Activated CD4-positive, alpha-beta T cell treated with anti-CD3 and anti-CD28 coated beads for 36 hours (primary cell): ENCODE data around the gene FAM3B. TPM values are rescaled to one million over a fixed set of nuclear protein-coding genes. Genes with fewer than 3 reads are reported as not detected.
A peak's percentile ranks its signal among the peaks of the same experiment; 100 is the strongest.

Source experiments
- ATAC-seq: fragments of 200-7000 bp; cut with Tn5 transposase; one replicate; pipeline ENCODE4 v1.10.0; 2021; ENCODE audit warnings: mild to moderate bottlenecking, moderate library complexity
- CTCF ChIA-PET: fragments of 350-600 bp; sonication (Branson Sonifier 250); formaldehyde crosslinking; loops from one replicate; lab custom pipeline; 2021; ENCODE audit warnings: antibody characterized with exemption; lab: Charles Lee
- POLR2A ChIA-PET: fragments of 350-600 bp; sonication (Branson Sonifier 250); formaldehyde crosslinking; loops from one replicate; lab custom pipeline; 2021; ENCODE audit warnings: antibody characterized with exemption, inconsistent platforms; lab: Charles Lee
- DNase-seq: peaks from one replicate; pipeline ENCODE4 v3.0.0-alpha.2; 2020
- H3K27ac Mint-ChIP-seq: one replicate; pipeline ENCODE4 v1.8.0; 2021; ENCODE audit warnings: mixed read lengths
- H3K27me3 Mint-ChIP-seq: one replicate; pipeline ENCODE4 v1.8.0; 2021; ENCODE audit warnings: mixed read lengths
- H3K36me3 Mint-ChIP-seq: one replicate; pipeline ENCODE4 v1.8.0; 2021; ENCODE audit warnings: low read depth, mixed read lengths
- H3K4me1 Mint-ChIP-seq: one replicate; pipeline ENCODE4 v1.8.0; 2021; ENCODE audit warnings: mixed read lengths
- H3K4me3 Mint-ChIP-seq: one replicate; pipeline ENCODE4 v1.8.0; 2021; ENCODE audit warnings: mild to moderate bottlenecking, moderate library complexity, mixed read lengths
- H3K9me3 Mint-ChIP-seq: one replicate; pipeline ENCODE4 v1.8.0; 2021; ENCODE audit warnings: low read depth, mixed read lengths
- intact Hi-C, 2 experiments: fragments of 100-400 bp; cut with DNase I in 1 of 2; cut with micrococcal nuclease in 1 of 2; formaldehyde crosslinking; loops; one replicate each; pipeline versions ENCODE4 v1.14.2 to v1.15.1; 2022 to 2024; cut with DNase I, micrococcal nuclease
- total RNA-seq, 2 experiments: library from RNA; stranded (reverse); gene quantifications; one replicate each; pipeline ENCODE4 v1.2.3, GENCODE V29; 2021

The FAM3B gene
- total RNA-seq, 2 experiments from 2014 or later: not detected

DNA sequence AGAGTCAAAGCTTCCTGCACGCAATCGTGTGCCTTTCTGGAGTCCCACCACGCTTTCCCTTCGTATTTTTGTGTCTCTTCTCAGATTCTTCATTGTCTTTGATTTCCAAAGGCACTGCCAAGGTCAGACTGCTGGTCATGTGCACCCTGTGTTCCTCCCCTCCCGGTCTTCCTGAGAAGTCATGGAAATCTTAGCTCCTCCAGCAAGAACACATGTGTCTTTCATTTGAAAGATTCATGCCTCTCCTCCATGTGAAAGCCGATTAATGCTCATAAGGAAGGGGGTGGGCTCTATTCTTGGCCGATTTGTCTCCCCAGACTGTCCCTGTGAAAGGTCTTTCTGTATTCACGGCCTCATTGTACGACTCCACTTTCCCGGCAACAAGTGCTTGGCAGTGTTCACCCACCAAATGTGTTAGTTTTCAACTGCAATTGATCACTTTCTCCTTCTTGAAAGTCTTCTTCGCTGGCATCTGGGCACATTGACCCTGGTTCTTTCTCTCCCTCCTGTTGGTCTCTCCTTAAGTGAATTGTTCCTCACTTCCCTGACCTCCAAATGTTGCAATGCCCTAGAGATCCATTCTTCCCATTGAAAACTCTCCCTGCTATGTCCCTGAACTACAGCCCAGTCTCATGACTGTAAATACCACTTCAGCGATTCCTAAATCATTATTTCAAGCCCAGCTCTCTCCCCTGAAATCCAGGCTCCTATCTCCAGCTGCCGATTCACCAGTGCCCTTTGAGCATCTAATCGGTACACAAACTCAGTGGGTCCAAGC lies 70.6 kb downstream of the FAM3B start:
- Mint-ChIP-seq H3K27ac (no peak overlapping the region), H3K27me3 (no peaks in the 10 kb centered on the region), H3K4me1 (no peaks in the 10 kb centered on the region), H3K36me3 (peaks cover 9% of the 10 kb centered on the region), H3K9me3 (no peaks in the 10 kb centered on the region), H3K4me3 (no peak overlapping the region)
- intact Hi-C loops: no loop called here
- ATAC-seq (no peak), DNase-seq (no peak)
- ChIA-PET POLR2A (no interaction called here), CTCF (no interaction called here)

DNA sequence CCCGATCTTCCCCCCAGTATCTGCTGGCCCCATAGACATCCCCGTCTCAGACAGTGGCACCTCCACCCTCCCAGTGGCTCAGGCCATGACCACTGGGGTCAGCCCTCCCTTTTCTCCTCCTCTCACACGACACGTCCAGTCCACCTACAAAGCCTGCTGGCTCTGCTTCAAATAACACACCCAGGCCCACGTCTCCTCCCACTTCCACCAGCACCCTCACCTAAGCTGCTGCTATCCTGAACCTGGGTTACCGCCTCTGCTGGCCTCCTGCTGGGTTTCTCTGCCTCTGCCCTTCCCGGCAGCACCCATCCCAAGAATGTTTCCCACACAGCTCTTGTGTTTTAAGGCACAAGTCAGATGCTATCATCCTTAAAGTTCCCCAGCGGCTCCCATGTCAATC lies 71.2 kb downstream of the FAM3B start:
- no peaks in the 10 kb centered on the region for H3K4me1 Mint-ChIP-seq
- no peaks in the 10 kb centered on the region for H3K9me3 Mint-ChIP-seq
- no peak overlapping the region for H3K27ac Mint-ChIP-seq
- no peaks in the 10 kb centered on the region for H3K27me3 Mint-ChIP-seq
- ChIA-PET CTCF (no interaction called here), POLR2A (no interaction called here)
- ATAC-seq: no peak
- intact Hi-C loops: no loop called here
- H3K4me3 Mint-ChIP-seq: no peak overlapping the region
- DNase-seq: no peak
- peaks cover 8% of the 10 kb centered on the region for H3K36me3 Mint-ChIP-seq

DNA sequence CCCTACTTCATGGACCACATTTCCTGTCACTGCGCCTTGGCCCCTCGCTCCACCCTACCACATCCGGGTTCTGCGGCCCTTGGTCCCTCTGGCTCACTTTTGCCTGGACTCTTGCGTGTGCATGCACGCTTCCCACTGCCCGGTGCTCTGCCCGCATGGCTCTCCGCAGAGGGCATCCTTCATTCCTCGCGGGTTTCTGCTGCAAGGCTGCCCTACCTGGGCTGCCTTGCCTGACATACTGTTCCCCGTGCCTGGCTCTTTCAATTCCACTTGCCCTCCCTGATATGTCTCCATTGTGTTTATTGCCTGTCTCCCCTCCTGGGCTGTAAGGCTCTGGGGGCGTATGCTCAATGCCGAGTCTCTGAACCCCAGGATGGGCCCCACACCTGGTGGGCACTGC lies 71.7 kb downstream of the FAM3B start:
- intact Hi-C loops: no loop called here

DNA sequence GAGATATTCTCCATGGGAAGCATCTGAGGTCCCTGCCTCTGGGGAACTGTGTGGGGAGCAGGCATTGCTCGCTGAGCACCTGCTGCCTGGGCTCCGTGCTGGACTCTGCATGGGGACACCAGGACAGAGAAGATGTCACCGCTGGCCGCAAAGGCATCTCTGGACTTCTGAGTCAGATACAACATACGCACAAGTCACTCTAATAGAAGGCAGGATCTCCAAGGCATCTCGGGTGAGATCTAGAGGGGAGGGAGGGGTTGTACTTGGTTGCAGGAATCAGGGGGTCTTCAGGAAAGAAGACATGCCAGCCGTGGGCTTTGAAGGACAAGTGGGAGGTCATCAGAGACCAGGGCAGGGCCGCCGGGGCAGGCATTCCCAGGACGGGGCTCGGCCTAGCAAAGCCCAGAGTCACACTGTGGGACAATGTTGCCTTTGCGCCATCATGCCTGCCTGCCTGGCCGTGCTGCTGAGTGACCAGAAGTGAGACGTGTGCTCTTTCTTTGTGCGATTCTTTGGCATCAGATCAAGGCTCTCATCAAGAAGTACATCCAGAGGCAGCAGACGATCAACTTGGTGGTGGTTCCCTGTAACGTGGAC lies 73.5 kb downstream of the FAM3B start:
- DNase-seq: no peak
- H3K27ac Mint-ChIP-seq: no peak overlapping the region
- H3K4me1 Mint-ChIP-seq: no peaks in the 10 kb centered on the region
- CTCF ChIA-PET: no interaction called here
- no peak overlapping the region for H3K4me3 Mint-ChIP-seq
- POLR2A ChIA-PET: no interaction called here
- no peak for ATAC-seq
- intact Hi-C loops: no loop called here
- H3K36me3 Mint-ChIP-seq: peaks cover 7% of the 10 kb centered on the region
- no peaks in the 10 kb centered on the region for H3K27me3 Mint-ChIP-seq
- H3K9me3 Mint-ChIP-seq: no peaks in the 10 kb centered on the region

More for the DNA sequence above, 71.7 kb downstream of the FAM3B start:
- ChIA-PET CTCF (no interaction called here), POLR2A (no interaction called here)
- peaks cover 7% of the 10 kb centered on the region for H3K36me3 Mint-ChIP-seq
- H3K4me3 Mint-ChIP-seq: no peak overlapping the region
- no peak overlapping the region for H3K27ac Mint-ChIP-seq
- ATAC-seq (no peak), DNase-seq (no peak)
- no peaks in the 10 kb centered on the region for H3K9me3 Mint-ChIP-seq
- H3K27me3 Mint-ChIP-seq: no peaks in the 10 kb centered on the region
- H3K4me1 Mint-ChIP-seq: no peaks in the 10 kb centered on the region

DNA sequence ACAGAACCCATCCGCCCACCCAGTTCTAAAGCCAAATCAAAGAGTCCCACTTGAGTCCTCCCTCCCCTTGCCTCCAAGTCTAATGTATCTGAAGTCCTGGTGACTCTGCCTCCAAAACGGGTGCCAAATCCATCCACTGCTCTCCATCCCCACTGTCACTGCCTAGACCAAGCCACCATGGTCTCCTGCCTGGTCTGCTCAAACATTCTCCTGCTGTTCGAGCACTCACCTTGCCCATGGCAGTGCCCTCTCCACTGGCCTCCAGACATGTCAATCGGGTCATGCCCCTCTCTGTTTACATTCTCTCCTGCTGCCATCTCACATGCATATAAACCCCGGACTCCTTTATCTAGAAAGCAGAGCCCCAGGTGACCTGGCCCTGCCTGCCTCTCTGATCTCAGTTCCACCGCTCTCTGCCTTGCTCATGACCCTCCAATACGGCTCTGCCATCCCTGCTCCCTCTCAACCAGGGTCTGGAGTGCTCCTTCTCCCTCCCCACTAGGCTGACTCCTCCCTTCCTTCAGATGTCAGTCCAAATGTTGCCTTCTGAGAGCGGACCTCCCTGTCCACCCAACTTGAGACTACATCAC lies 77.4 kb downstream of the FAM3B start:
- POLR2A ChIA-PET: no interaction called here
- Mint-ChIP-seq H3K27ac (peak overlapping the region; percentile 20), H3K4me3 (no peak overlapping the region), H3K27me3 (no peaks in the 10 kb centered on the region), H3K9me3 (no peaks in the 10 kb centered on the region), H3K4me1 (no peaks in the 10 kb centered on the region), H3K36me3 (peaks cover 13% of the 10 kb centered on the region)
- CTCF ChIA-PET: no interaction called here
- no peak for ATAC-seq
- intact Hi-C loops: no loop called here
- no peak for DNase-seq

DNA sequence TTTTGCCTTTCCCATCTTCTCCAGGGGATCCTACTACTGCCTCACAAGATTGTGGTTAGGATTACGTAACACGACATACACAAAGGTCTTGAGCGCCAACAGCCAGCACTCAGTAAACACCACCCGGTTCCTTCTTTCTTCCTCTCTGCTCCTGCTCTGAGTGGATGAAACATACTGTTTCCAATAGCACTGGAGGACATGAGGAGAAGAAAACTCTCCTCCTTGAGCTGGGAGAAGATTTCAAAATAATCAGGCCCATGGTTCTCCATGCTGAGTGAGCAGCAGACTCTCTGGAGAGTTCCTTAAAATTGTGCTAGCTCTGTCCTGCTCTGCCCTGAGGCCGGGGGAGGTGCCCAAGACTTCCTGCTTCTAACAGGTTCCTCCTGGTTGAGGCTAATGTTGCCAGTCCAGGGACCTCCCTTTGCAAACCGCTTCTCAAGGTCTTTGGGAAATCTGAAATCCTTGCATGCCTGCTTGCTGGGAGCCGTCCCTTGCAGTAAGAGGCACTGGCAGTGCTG lies 80.0 kb downstream of the FAM3B start:
- ATAC-seq (no peak), DNase-seq (no peak)
- intact Hi-C loops: no loop called here
- Mint-ChIP-seq H3K9me3 (no peaks in the 10 kb centered on the region), H3K36me3 (peaks cover 28% of the 10 kb centered on the region), H3K4me3 (no peak overlapping the region), H3K27me3 (no peaks in the 10 kb centered on the region), H3K27ac (no peak overlapping the region), H3K4me1 (no peaks in the 10 kb centered on the region)
- CTCF ChIA-PET: no interaction called here
- POLR2A ChIA-PET: no interaction called here

DNA sequence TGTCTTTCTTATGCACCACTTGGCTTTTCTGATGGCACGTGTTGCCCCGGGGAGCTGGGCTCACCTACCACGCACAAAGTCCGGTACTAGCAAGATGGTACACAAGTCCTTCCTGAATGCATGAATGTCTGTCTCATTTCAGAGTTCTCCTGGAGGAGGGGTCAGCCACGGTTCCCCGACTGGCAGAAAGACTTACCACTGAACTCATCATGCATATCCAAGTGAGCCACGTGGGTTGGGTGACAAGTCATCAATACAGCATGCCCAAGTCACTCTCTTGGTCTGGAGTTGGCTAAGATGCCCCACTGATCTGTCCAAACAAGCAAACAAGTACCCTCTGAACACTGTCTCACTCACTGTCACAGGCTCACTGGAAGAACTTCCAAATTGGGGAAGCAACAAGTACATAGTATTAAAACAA lies 80.9 kb downstream of the FAM3B start:
- no peaks in the 10 kb centered on the region for H3K27me3 Mint-ChIP-seq
- peaks cover 31% of the 10 kb centered on the region for H3K36me3 Mint-ChIP-seq
- intact Hi-C loops: no loop called here
- H3K4me3 Mint-ChIP-seq: no peak overlapping the region
- DNase-seq (no peak), ATAC-seq (no peak)
- H3K27ac Mint-ChIP-seq: no peak overlapping the region
- ChIA-PET CTCF (no interaction called here), POLR2A (no interaction called here)
- H3K4me1 Mint-ChIP-seq: no peaks in the 10 kb centered on the region
- no peaks in the 10 kb centered on the region for H3K9me3 Mint-ChIP-seq

DNA sequence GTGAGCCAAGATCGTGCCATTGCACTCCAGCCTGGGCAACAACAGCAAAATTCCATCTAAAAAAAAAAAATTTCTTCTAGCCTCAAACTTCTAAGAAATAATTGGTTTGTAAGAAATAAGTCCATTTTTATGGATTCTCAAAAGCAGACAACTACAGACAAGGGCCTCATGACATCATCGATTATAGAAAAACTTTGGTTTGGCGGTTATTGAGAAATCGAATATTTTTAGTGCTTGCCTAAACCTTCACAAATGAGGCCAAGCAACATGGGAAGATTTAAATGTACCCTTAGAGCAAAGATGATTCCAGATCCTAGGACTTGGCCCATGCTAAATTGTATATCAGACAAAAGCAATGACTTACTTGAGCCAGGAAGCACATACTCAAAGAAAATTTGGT lies 81.7 kb downstream of the FAM3B start:
- ChIA-PET POLR2A (no interaction called here), CTCF (no interaction called here)
- peaks cover 37% of the 10 kb centered on the region for H3K36me3 Mint-ChIP-seq
- no peak overlapping the region for H3K4me3 Mint-ChIP-seq
- H3K4me1 Mint-ChIP-seq: no peaks in the 10 kb centered on the region
- DNase-seq (no peak), ATAC-seq (no peak)
- no peak overlapping the region for H3K27ac Mint-ChIP-seq
- intact Hi-C loops: no loop called here
- no peaks in the 10 kb centered on the region for H3K27me3 Mint-ChIP-seq
- H3K9me3 Mint-ChIP-seq: no peaks in the 10 kb centered on the region

DNA sequence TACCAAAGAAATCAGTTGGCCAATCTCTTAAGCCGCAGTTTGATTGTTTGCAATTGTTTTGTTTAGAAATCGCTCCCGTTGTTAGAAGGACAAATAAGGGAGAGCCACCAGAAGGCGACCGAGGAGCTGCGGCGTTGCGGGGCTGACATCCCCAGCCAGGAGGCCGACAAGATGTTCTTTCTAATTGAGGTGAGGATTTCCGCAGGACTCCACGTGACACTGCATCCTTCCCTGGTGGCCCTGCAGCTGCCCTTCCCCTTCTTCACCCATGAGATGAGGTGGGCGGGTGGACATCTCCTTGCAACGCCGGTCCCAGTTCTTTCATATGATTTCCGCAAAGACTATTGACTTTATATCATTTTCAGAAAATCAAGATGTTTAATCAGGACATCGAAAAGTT lies 82.2 kb downstream of the FAM3B start:
- H3K4me3 Mint-ChIP-seq: no peak overlapping the region
- H3K36me3 Mint-ChIP-seq: peaks cover 37% of the 10 kb centered on the region
- DNase-seq (no peak), ATAC-seq (no peak)
- no peaks in the 10 kb centered on the region for H3K27me3 Mint-ChIP-seq
- H3K27ac Mint-ChIP-seq: no peak overlapping the region
- H3K4me1 Mint-ChIP-seq: no peaks in the 10 kb centered on the region
- H3K9me3 Mint-ChIP-seq: no peaks in the 10 kb centered on the region
- intact Hi-C loops: no loop called here
- CTCF ChIA-PET: no interaction called here
- POLR2A ChIA-PET: no interaction called here

DNA sequence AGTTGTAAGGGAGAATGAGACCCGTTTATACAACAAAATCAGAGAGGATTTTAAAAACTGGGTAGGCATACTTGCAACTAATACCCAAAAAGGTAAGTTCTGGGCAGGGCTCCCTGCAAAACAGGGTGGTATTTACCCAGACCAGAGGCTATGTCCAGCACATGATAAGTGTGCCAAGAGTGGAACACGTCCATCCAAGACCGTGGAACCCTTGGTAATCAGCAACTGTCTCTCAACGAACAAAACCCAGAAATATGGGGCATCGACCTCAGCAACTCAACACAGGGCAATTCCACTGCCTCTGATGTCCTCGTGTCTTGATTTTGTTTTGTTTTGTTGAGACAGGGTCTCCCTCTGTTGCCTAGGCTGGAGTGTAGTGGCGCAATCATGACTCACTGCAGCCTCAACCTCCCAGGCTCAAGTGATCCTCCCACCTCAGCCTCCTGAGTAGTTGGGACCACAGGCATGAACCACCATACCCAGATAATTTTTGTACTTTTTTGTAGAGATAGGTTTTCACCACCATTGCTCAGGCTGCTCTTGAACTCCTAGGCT lies 82.7 kb downstream of the FAM3B start:
- no peak for ATAC-seq
- Mint-ChIP-seq H3K36me3 (peaks cover 38% of the 10 kb centered on the region), H3K27me3 (no peaks in the 10 kb centered on the region), H3K27ac (no peak overlapping the region), H3K9me3 (no peaks in the 10 kb centered on the region), H3K4me1 (no peaks in the 10 kb centered on the region), H3K4me3 (no peak overlapping the region)
- ChIA-PET CTCF (no interaction called here), POLR2A (no interaction called here)
- intact Hi-C loops: no loop called here
- DNase-seq: no peak

DNA sequence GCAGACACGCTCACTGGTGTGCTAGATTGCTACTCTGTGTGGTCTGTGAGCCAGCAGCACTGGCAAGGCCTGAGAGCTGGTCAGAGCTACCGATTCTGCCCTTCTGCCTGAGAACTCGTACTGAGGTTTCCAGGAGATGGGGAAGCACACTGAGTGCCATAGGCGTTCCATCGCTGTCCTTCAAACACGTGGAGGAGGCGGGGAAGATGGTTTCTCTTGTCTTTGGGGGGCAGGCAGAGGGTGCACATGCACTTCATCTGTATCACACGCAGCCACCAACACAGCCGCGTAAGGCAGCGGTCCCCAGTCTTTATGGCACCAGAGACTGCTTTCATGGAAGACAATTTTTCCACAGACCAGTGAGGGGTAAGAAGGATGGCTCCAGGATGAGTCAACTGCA lies 85.6 kb downstream of the FAM3B start:
- no peak overlapping the region for H3K4me3 Mint-ChIP-seq
- H3K27me3 Mint-ChIP-seq: no peaks in the 10 kb centered on the region
- H3K36me3 Mint-ChIP-seq: peaks cover 38% of the 10 kb centered on the region
- H3K9me3 Mint-ChIP-seq: no peaks in the 10 kb centered on the region
- DNase-seq: no peak
- ATAC-seq: no peak
- intact Hi-C loops: no loop called here
- H3K27ac Mint-ChIP-seq: no peak overlapping the region
- no peaks in the 10 kb centered on the region for H3K4me1 Mint-ChIP-seq
- CTCF ChIA-PET: interaction anchor here (0.7 to 1.6 kb wide), 2 partner anchors 117 to 119 kb away, joined by 3 read pairs; no protein-coding TSS in a partner anchor
- POLR2A ChIA-PET: no interaction called here
